ENCODE data around the gene GTF2F1. TPM values are rescaled to one million over a fixed set of nuclear protein-coding genes. Genes with fewer than 3 reads are reported as not detected.
"Not testable (repeated sequence)": the region's sequence is repeated elsewhere in the genome, so short reads cannot be mapped to it uniquely, and the experiment has no call there.

Gene GTF2F1
- total RNA-seq, 1 donor from 2014 or later: 65.9 TPM

DNA sequence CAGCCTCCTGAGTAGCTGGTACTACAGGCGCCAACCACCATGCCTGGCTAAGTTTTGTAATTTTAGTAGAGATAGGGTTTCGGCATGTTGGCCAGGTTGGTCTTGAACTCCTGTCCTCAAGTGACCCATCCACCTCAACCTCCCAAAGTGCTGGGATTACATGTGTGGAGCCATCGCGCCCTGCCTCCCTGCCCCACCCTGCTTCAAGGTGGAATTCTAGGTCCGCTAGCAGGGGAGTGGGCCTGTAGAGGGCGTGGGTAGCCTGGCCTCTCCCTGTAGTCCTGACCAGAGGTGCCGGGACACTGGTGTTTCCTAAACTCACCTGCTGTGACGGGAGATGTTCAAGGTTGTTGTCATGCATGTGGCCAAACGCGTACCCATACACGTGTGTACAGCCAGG, 40.2 kb upstream of the GTF2F1 start:
- TF ChIP-seq, protein P1, sequence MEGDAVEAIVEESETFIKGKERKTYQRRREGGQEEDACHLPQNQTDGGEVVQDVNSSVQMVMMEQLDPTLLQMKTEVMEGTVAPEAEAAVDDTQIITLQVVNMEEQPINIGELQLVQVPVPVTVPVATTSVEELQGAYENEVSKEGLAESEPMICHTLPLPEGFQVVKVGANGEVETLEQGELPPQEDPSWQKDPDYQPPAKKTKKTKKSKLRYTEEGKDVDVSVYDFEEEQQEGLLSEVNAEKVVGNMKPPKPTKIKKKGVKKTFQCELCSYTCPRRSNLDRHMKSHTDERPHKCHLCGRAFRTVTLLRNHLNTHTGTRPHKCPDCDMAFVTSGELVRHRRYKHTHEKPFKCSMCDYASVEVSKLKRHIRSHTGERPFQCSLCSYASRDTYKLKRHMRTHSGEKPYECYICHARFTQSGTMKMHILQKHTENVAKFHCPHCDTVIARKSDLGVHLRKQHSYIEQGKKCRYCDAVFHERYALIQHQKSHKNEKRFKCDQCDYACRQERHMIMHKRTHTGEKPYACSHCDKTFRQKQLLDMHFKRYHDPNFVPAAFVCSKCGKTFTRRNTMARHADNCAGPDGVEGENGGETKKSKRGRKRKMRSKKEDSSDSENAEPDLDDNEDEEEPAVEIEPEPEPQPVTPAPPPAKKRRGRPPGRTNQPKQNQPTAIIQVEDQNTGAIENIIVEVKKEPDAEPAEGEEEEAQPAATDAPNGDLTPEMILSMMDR (conservative IDR thresholded peaks at IDR 0.05): no peak
- no peaks in the 10 kb centered on the region for H3K4me1 Mint-ChIP-seq
- H3K27me3 Mint-ChIP-seq (ENCODE audit: low read depth): peaks cover 19% of the 10 kb centered on the region

DNA sequence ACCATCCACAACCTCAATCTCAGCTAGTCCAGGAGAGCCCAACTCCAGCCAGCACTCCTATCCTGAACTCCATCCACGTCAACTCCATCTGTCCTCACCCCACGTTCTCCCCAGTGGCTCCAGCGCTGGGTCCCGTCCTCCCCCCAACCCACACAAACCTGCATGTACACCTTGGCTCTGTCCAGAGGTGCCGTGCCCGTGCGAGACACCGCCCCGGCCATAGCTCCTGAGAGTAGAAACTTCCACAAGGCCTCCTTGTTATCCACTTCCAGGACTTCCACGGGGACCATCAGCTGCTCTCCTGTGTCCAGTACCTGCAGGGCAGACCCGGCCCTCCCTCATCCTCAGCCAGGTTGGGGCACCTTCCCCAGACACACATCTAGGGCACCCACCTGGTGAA, 38.9 kb upstream of the GTF2F1 start:
- H3K36me3 Mint-ChIP-seq (ENCODE audit: low read depth): no peaks in the 10 kb centered on the region
- no peaks in the 10 kb centered on the region for H3K4me1 Mint-ChIP-seq
- peak overlapping the region; percentile 31 for H3K27ac Mint-ChIP-seq (ENCODE audit: unreplicated experiment)
- H3K9me3 Mint-ChIP-seq: no peaks in the 10 kb centered on the region
- TF ChIP-seq, protein P1 (conservative IDR thresholded peaks at IDR 0.05): no peak
- H3K4me3 Mint-ChIP-seq: no peak overlapping the region
- DNase-seq (ENCODE audit: low read depth, low spot score): no peak
- H3K27me3 Mint-ChIP-seq (ENCODE audit: low read depth): peaks cover 19% of the 10 kb centered on the region

More for the DNA sequence above, 40.2 kb upstream of the GTF2F1 start:
- Mint-ChIP-seq H3K9me3 (no peaks in the 10 kb centered on the region), H3K4me3 (no peak overlapping the region), H3K36me3 (ENCODE audit: low read depth) (no peaks in the 10 kb centered on the region), H3K27ac (ENCODE audit: unreplicated experiment) (no peak overlapping the region)
- no peak for DNase-seq (ENCODE audit: low read depth, low spot score)

DNA sequence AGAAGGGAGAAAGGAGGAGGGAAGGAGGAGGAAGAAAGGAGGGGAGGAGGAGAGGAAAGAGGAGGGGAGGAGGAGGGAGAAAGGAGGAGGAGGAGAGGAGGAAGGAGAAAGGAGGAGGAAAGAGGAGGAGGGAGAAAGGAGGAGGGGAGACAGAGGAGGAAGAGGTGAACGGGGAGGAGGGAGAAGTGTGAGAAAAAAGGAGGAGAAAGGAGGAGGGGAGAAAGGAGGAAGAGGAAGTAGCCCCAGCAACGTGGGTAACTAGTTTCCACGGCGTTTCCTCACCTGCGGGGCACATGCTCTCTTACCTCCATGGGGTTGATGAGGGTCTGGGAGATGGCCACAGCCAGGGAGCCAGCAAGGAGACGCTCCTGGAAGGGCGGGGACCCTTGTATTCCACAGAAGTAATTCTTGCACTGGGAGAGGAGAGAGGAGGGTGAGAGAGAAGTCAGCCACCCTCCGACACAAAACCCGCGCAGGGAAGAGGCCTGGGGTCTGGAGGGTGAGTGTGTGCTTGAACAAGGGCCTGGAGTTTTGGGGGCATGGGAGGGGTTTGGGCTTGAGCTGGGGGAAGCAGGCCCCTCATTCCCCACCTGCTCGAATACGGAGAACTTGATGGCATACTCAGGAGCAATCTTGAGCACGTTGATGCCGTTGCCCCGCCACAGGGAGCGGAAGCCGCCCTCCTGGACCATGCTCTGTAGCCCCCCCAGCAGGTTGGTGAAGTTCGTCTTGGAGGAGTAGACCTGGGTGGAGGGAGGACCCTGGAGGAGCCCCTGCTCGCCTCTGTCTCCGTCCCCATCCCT, 36.7 kb upstream of the GTF2F1 start:
- H3K27ac Mint-ChIP-seq (ENCODE audit: unreplicated experiment): no peak overlapping the region
- H3K4me1 Mint-ChIP-seq: peaks cover 7% of the 10 kb centered on the region
- peaks cover 2% of the 10 kb centered on the region for H3K9me3 Mint-ChIP-seq
- peaks cover 24% of the 10 kb centered on the region for H3K27me3 Mint-ChIP-seq (ENCODE audit: low read depth)
- no peak for DNase-seq (ENCODE audit: low read depth, low spot score)
- TF ChIP-seq, protein P1 (conservative IDR thresholded peaks at IDR 0.05): no peak
- no peak overlapping the region for H3K4me3 Mint-ChIP-seq
- H3K36me3 Mint-ChIP-seq (ENCODE audit: low read depth): no peaks in the 10 kb centered on the region

DNA sequence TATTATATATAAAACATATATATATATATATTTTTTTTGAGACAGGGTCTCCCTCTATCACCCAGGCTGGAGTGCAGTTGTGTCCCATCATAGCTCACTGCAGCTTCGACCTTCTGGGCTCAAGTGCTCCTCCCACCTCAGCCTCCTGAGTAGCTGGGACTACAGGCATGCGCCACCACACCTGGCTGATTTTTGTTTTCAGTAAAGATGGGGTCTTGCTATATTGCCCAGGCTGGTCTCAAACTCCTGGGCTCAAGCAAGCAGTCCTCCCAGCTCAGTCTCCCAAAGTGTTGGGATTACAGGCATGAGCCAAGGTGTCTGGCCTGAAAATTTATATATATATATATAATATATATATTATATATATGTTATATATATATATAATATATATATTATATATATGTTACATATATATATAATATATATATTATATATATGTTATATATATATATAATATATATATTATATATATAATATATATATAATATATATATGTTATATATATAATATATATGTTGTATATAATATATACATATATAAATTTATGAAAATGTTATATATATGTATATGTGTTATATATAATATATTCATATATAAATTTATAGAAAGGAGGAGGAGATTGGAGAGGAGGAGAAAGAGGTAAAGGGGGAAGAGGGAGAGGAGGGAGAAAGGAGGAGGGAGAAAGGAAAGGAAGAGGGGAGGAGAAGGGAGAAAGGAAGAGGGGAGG, 35.9 kb upstream of the GTF2F1 start:
- peaks cover 24% of the 10 kb centered on the region for H3K27me3 Mint-ChIP-seq (ENCODE audit: low read depth)
- not testable (repeated sequence) for H3K36me3 Mint-ChIP-seq (ENCODE audit: low read depth); H3K4me3 Mint-ChIP-seq; DNase-seq (ENCODE audit: low read depth, low spot score); H3K9me3 Mint-ChIP-seq; H3K4me1 Mint-ChIP-seq; H3K27ac Mint-ChIP-seq (ENCODE audit: unreplicated experiment)

DNA sequence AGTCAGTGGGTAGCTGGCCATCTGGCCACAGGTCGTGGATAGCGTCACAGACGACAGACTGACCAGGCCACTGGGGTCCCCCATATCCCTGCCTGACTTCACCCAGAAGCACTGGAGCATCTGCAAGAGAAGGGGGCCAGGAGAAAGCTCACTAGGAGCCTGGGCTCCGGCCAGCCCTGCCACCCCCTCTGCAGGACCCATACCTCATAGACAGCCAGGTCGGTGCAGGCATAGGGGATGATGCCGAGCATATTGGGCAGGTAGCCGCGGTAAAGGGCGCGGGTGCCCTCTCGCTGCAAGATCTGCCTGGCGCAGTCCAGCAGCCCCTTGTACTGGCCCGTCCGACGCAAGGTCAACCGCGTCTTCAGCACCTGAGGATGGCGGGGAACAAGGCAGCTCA, 34.2 kb upstream of the GTF2F1 start:
- Mint-ChIP-seq H3K36me3 (ENCODE audit: low read depth) (peaks cover 2% of the 10 kb centered on the region), H3K9me3 (peaks cover 2% of the 10 kb centered on the region), H3K27ac (ENCODE audit: unreplicated experiment) (no peak overlapping the region), H3K27me3 (ENCODE audit: low read depth) (peaks cover 24% of the 10 kb centered on the region), H3K4me1 (peaks cover 24% of the 10 kb centered on the region), H3K4me3 (no peak overlapping the region)
- no peak for DNase-seq (ENCODE audit: low read depth, low spot score)
- TF ChIP-seq, protein P1 (conservative IDR thresholded peaks at IDR 0.05): no peak
